SK-N-SH (cell line): ENCODE results near the gene ASAH2.

Experiments used
- CTCF ChIP-seq: fragments of 200-600 bp; sonication (generic); IDR thresholded peaks from 2 replicates; pipeline ENCODE4 v1.6.1; 2017; ENCODE audit warnings: antibody characterized with exemption, mild to moderate bottlenecking, moderate library complexity
- EP300 ChIP-seq, 2 experiments: IDR thresholded peaks; 2 replicates each; pipeline versions ENCODE4 v1.4.0 to v1.6.1; 2012; ENCODE audit warnings: borderline replicate concordance in 1 of 2, low read depth in 1 of 2, low read length in 1 of 2
- MAX ChIP-seq: IDR thresholded peaks from 2 replicates; pipeline ENCODE4 v1.4.0; 2012; ENCODE audit warnings: low read depth
- MXI1 ChIP-seq: IDR thresholded peaks from 2 replicates; pipeline ENCODE4 v1.6.1; 2012; ENCODE audit warnings: mild to moderate bottlenecking, low read depth, low read length, improper control_type of control experiment
- POLR2AphosphoS5 ChIP-seq: IDR thresholded peaks from 2 replicates; pipeline ENCODE4 v1.6.1; 2012; ENCODE audit warnings: low read depth, low read length
- TAF1 ChIP-seq: IDR thresholded peaks from 2 replicates; pipeline ENCODE4 v1.6.1; 2012; ENCODE audit warnings: low read depth, mild to moderate bottlenecking, low read length, moderate library complexity, borderline replicate concordance
- TF ChIP-seq, protein P1 (sequence below): fragments of 150-350 bp; IDR thresholded peaks from 2 replicates; pipeline ENCODE4 v1.6.1; 2017; ENCODE audit warnings: antibody characterized with exemption, low read length, low read depth, borderline replicate concordance
- TF ChIP-seq, protein P2 (sequence below): IDR thresholded peaks from 2 replicates; pipeline ENCODE4; 2012

GRCh38 chr10:50286996-50287803, 35.9 kb upstream of the ASAH2 start:
- TF ChIP-seq, protein P1, sequence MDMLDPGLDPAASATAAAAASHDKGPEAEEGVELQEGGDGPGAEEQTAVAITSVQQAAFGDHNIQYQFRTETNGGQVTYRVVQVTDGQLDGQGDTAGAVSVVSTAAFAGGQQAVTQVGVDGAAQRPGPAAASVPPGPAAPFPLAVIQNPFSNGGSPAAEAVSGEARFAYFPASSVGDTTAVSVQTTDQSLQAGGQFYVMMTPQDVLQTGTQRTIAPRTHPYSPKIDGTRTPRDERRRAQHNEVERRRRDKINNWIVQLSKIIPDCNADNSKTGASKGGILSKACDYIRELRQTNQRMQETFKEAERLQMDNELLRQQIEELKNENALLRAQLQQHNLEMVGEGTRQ: no peak
- TF ChIP-seq TAF1: no peak
- TF ChIP-seq, protein P2, sequence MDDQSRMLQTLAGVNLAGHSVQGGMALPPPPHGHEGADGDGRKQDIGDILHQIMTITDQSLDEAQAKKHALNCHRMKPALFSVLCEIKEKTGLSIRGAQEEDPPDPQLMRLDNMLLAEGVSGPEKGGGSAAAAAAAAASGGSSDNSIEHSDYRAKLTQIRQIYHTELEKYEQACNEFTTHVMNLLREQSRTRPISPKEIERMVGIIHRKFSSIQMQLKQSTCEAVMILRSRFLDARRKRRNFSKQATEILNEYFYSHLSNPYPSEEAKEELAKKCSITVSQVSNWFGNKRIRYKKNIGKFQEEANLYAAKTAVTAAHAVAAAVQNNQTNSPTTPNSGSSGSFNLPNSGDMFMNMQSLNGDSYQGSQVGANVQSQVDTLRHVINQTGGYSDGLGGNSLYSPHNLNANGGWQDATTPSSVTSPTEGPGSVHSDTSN: no peak
- no peak for TF ChIP-seq MXI1
- no peak for TF ChIP-seq POLR2AphosphoS5
- no peak for TF ChIP-seq CTCF
- no peak for TF ChIP-seq EP300 (IDR thresholded peaks at IDR 0.05; ENCODE audit: borderline replicate concordance in 1 of 2, low read depth in 1 of 2, low read length in 1 of 2)
- TF ChIP-seq MAX: no peak
